NCI-H460 (cell line): Measurements from ENCODE around the gene MAPKAP1. TPM values are rescaled to one million over a fixed set of nuclear protein-coding genes. Genes with fewer than 3 reads are reported as not detected.

ENCODE experiments used
- DNase-seq: peaks from one replicate; pipeline ENCODE4 v3.0.0-alpha.2; 2016; ENCODE audit warnings: low read depth; ENCODE audit errors: extremely low read depth
- total RNA-seq: library from RNA; depleted of rRNA; stranded (reverse); fragments of >200 nt; shearing (Covaris generic); gene quantifications from 2 replicates; pipeline ENCODE4 v1.2.3, GENCODE V29; 2014

The MAPKAP1 gene
- total RNA-seq, 1 experiment from 2014 or later, result 72.9 TPM

DNA sequence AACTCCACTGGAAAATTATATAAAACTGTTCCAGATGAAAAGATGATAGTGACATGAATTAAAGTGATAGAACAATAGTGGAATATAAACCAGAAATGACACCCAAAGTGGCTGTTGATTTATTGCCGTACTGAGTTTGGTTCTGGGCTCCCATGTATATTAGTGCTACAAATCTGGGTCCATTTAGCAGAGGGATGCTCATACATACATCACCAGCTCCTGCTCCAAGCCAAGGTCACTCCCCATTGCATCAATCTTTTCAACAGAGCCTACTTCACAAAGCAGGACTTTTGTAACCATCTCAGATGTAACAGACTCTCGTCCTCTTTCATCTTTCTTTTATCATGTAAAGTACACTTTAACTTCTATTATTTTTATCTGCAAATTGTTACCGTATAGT, 236.8 kb downstream of the MAPKAP1 start:
- DNase-seq, result no peak

DNA sequence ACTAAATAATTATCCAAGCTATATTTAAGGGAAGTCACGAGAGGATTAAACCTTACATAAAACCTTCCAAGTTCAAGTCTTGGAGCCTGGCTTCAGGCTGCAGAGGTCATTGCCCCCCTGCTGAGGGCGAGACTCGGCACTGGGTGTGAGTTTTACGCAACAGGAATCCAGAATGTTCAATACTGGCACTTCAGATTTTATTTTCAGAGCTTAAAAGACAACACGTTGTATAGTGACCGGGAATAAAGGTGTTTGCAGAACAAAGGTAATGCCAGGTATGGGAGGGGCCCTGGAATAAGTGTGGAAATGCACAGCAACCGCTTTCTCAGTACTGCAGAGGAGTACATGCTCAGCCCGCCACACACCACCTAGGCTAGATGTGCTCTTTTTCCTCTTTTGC, 238.4 kb downstream of the MAPKAP1 start:
- DNase-seq, result no peak

DNA sequence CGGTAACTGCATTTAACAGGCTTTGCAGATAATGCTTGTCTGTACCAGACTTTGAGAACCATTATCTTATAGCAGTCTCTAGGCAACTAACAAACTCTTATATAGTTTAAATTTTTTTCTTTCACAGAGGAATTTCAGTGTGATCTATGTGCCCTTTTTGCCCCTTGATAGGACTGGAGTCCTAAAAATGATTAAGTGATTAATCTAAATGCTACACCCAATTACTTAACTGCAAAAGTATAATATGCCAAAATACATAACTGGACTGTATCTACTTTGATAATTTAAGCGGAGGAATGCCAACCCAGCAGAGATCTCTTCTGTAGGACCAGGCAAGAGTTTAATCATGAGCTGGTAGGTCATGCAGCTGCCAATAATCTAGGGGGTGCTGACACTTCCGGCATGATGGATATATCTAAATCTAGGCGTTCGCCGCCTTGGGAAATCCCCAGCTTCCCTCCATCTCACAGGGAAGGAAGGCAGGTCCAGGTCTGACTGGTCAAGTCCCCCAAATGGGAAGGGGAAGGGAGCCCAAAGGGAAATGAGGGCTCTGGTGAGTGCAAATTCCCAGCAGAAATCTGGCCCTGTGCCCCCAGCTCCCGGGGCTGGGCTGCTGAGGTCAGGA, 239.8 kb downstream of the MAPKAP1 start:
- DNase-seq, result no peak

DNA sequence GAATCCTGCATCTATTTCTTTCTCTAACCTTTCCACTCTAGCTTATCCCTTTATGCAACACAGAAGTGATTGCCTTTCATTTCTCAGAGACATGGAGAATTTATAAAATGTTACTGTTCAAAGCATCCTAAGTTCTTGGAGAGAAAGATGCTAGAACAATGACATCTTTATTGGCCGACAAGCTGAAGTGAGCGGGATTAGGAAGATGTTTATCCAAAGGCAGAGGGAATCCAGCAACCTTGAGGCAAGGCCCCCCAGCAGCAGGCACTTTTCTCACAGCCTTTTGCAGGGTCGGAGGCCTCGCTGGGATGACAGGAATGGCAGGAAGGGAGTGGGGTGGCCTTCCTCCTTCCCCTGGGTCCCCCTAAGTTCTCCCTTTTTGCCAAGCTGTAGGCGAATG, 240.6 kb downstream of the MAPKAP1 start:
- no peak for DNase-seq

DNA sequence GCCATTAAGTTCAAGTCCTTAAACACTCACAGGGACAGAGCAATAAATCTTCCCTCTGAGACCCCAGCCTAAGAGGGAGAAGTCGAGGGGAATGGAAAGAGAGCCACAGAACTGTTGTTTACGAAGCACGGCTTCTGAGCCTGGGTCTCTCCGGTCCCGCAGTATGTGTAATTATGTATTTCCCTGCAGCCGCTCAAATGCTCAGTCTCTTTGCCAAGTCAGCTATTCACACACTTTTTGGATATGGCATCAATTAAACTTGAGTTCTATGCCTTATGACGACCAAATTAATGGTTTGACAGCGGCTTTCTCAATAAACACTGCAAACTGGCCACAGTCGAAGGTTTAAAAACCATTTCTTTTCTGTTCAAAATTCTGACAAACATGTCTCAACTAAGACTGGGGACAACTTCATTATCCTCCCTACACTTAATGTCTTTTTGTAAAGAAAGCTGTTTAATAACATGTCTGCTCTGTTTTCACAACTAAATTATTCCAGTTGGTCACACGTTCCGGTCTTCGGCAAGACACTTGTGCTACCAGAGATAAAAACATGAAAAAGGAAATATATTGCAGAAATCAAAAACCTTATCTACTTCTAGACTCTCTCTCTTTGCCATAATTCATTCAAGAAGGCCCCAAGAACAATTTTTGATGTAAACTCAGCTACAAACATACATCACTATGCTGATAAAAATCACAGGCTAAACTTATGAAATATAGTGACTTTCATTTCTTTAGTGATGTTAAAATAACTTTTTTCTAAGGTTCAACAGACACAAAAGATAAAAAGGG, 242.2 kb downstream of the MAPKAP1 start:
- no peak for DNase-seq

DNA sequence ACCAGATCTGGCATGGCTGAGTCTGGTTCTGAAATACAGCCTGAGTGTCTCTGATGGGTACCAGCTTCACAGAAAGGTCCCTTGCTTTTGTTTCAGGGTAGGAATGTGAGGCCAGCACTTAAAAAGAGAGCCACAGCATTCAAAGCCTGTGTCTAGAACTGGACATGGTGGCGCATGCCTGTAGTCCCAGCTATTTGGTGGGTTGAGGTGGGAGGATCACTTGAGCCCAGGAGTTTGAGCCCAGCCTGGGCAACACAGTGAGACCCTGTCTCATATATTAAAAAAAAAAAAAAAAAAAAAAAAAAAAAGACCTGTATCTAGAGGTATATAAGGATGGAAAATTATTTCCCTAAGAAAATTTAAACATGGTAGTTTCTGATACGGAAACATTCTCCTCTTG, 243.1 kb downstream of the MAPKAP1 start:
- no peak for DNase-seq

DNA sequence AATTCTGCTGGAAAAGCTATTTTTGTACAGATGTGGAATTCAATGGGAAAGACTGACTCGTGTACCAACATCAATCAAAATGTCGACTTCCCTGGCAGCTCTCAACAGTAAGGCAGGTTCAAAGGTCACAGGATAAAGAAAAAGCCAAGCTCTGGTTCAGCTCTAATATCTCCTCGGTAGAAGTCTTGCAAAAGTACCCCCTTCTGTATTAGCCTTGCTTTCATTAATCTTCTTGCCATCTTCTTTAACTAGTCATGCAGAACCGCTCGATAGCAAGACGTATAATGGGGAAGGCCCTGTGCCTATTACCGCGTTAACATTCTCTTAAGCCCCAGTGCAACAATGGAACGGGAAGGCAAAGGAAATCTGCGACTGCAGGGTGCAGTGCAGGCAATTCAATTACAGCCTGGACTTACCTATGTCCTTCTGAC, 244.1 kb downstream of the MAPKAP1 start:
- no peak for DNase-seq

DNA sequence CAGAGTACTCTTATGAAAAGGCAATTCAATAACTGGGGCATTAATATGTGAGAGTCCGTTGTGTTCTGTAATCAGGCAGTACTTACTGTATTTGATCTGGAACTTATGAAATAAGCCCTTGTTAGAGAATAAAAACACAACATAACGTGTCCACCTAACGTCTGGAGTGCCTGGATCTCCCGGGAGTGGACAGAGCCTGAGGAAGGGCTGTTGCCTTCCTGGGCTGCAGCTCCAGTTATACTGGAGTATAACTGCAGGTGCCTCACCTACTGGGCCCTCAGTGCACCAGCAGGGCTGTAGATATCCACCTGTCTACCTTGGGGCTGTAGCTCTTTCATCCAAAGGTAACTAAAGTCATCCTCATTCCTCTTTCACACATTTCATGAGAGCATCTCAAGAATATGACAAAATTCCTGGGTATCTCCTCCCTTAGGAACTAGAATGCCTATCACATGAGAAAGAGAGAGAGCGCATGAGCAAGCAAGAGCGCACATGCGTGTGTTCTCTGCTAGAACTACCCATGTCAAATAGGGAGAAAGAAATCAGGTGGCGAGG, 245.3 kb downstream of the MAPKAP1 start:
- DNase-seq, result no peak

DNA sequence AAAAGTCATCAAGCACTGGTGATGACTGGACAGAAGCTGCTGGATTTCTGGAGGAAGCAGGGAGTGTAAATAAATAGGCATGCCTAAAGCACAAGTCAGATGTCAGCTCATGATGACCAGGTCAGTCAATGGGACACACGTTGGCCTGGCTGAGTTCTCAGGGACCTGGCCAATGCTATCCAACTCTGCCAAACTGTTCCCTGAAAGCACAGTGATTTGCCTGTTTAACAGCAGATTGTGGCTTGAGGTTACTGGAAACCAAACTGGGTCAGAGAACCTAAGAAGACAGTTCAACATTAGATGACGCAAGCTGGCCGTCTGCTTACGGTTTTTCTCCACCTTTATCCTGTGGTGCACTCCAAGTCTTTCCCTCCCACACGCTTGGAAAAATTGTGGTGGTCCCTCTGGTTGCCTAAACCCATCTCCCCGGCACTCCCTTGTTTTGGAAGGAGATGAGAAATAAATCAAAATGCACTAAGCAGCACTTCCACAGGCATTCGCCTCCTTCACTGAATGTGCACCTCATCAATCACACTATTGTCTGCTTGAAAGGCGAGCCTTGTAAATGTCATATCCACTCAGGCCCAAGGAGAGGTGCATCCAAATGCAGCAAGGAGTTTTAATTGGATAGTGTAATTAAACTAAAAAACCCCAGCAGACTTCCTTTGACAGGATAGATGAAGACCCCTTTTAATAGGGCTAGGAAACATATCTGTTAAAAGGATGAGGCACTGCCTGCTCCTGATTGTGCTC, 245.9 kb downstream of the MAPKAP1 start:
- DNase-seq, result no peak

DNA sequence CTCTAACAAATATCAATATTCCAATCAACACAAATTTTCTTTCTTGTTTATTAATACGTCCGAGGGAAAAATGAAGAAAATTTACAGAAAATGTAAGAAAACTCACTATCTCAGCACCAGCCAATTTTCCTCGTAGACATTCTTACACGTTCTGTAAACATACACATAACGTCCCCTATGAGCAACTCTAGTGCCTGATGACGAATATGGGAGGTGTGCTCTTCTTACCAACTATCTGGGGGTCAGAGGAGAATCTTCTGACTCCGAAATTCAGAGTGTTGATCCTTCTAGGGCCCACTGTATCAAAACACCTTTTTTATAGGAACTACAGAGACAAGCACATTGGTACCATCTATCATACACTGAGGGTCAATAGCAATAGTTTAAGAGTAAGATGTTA, 246.7 kb downstream of the MAPKAP1 start:
- no peak for DNase-seq

DNA sequence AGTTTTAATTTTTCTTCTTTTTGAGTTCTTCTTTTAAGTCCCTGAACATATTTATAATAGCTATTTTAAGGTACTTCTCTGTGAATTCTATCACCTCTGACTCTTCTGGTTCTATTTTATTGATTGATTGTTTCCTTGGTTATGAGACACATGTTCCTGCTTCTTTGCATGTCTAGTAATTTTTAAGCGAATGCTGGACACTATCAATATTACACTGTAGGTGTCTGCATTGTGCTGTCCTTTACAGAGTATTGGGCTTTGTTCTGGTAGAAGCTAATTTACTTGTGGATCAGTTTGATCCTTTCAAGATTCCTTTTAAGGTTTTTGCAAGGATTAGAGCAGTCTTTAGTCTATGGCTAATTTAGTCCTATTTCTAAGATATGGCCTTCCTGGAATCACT, 249.7 kb downstream of the MAPKAP1 start:
- no peak for DNase-seq

DNA sequence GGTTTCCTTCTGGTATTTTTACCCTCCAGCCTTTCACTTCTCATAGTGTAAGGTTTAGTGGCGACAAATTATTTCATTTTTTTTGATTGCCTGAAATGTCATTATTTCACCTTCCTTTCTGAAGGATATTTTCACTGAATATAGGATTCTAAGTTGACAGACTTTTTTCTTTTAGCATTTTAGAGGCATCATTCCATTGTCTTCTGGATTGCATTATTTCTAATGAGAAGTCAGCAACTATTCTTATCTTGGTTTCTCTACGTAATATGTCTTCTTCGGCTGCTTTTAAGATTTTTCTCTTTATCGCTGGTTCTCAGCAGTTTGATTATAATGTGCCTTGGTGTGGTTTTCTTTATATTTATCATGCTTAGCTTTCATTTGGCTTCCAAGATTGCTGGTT, 251.1 kb downstream of the MAPKAP1 start:
- no peak for DNase-seq

DNA sequence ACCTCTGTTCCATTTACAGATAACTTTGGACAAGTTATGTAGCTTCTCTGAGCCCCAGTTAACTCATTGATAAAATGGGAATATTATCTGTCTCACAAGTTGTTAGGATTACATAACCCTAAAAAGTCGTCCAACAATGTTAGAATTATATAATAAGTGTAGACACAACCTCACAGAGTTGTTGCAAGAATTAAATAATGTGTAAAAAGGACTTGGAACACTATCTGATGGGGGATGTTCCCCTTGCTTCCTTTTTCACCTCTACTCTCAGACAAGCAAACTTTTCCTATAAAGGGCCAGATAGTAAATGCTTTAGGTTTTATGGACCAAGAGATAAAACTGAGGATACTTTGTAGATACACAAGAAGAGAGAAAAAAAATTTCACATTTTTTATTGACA, 251.9 kb downstream of the MAPKAP1 start:
- no peak for DNase-seq

DNA sequence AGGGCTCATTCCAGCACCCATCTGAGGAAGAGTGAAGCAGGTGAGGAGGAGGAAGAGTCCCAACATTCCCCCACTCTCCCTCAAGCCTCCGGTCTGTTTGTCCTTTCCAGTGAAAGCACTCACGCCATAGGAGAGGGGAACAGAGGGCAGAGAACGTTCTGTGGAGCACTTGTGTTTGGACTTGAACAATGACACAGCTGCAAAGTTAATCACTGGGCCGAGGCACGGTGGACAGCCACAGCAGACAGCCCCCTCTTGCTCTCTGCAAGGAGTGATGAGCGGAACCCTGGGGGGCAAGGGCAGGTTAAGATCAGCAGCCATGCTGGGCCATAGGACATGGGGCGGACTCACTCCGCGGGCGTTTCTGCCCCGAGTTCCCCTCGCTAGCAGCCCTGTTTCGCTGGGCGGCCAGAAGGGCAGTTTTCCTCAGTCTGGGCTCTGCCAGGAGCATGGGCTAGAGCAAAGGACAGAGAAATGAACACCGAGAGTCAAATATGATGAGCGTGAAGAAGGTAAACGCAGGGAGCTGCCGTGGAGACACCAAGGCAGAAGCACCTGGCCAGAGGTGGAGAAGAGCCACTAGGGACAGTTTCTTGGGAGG, 259.7 kb downstream of the MAPKAP1 start:
- DNase-seq, result no peak

DNA sequence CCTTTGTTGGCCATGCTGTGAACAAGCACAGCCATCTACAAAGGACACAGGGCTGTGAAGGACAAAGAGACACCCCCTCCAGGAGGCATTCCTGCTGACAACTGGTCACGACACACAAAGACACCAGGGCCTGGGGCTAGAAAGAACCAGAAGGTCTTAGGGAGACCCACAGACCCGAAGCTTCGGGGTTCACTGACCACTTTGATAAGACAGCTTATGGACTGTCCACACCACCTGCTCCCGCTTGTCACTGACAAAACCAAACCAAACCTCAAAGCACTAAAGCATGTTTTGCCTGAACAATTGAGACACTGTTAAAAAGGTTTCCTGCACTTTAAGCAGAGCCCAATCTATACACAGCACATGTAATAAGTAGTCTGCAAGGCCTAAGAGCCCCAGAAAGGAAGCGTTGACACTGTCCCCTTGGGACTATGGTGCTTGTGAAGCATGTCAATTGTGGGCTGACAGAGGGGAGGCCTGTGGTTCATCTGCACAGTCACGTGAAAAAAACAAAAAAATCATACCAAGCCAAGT, 260.4 kb downstream of the MAPKAP1 start:
- no peak for DNase-seq

DNA sequence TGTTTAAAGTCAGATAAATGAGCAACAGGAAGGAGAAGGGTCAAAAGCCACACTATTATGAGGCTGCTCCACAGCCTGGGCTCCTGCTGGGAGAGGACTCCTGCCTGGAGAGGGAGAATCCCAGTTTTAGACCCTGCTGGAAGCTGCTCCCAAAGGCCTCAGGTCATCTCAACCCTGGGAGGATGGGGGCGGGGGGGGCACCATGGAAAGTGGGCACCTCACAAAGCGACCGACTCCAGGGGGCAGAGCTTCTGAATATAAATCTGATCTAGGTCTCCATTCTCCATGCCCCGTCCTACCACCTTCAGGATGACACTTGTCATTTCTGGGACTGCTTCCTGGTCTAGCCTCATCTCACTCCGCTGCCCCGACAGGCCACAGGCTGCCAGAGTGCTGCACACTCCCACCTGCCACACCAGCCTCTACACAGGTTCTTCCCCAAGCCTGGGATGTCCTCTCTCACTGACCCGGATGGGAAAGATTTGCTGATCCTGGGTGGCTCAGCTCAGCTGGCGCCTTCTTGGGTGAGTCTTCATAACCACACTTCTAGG, 262.0 kb downstream of the MAPKAP1 start:
- no peak for DNase-seq

DNA sequence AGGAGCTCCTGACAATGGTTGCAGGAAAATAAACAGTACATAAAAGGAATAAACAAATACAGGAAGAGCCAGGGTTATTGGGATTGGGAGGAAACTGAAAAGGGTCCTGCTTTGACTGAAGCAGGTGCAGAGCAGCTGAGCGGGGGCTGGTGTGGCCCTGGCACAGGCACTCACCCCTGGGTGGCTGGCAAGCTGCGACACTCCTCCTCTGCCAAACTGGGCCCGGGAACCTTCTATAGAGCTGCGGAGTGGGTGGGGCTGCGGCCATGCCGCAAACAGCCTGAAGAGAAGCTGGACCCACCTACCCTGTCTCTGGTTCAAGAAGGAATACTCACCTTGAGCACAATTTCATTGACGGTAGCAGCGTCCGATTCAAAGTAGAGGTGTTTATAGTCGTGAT, 262.8 kb downstream of the MAPKAP1 start:
- no peak for DNase-seq

DNA sequence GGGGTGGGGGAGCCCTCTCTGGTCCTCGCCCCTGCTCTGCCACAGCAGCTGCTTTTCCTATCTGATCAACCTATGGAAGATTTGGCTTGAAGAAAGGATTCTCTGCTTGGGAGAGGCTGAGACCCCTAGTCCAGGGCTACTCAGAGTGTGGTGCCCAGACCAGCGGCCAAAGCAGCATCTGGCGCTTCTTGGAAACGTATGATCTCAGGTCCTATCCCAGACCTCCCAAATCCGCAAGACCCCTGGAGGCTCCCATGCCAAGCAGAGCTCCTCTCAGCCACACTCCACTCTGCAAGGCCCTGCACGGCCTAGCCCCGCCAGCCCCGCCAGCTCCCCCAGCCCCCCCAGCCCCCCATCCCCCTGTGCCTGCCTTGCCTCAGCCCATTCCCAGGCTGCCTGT, 263.6 kb downstream of the MAPKAP1 start:
- DNase-seq, result no peak

DNA sequence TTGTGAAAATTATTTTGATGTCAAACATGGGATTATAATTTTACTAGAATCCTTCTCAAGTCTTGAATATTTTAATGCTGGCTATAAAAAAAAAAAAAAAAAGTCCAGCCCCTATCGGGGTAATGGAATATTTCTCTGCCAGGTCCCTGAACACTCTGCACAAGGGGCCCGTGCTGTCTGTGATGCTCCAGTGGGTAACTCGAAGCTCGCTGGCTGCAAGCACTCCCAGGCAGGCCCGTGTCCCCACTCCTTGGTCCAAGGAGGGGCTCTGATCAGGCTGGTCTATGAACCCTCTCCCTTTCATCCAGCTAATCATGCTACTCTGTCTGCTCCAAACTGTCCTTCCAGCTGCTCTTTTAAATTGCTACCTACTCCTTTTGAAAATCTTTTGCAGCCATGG, 264.6 kb downstream of the MAPKAP1 start:
- no peak for DNase-seq

DNA sequence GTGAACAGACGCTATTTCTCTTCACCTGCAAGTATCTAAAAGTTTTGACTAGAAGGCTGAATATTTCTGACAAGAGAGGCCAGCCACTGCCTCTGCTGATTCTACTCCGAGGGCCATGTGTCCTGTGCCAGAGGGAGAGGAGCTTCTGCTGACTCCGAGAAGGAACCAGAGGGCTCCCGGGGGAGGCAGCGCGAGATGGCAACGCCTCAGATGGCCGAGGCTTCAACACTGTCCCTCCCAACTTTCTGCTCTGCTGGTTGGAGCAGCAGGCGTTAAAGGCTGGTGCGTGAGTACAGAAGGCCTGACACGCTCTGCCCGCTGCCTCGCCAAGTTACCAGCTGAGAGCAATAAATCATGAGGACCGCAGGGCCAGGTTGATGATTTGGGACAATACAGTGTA, 266.6 kb downstream of the MAPKAP1 start:
- DNase-seq, result no peak
